Caco-2 (cell line): ENCODE results near the gene SFXN3. TPM values are rescaled to one million over a fixed set of nuclear protein-coding genes. Genes with fewer than 3 reads are reported as not detected.

ENCODE experiments used
- BruUV-seq: library from RNA; stranded (reverse); fragments of 400-500 nt; replicated peaks from 2 replicates; lab custom pipeline; 2021; lab: Mats Ljungman, UMichigan
- CTCF ChIA-PET: fragments of 300-600 bp; sonication (Branson Sonifier 250); formaldehyde crosslinking; loops from one replicate; lab custom pipeline; 2022; ENCODE audit warnings: antibody characterized with exemption; lab: Charles Lee
- POLR2A ChIA-PET: fragments of 300-600 bp; sonication (Branson Sonifier 250); formaldehyde crosslinking; loops from one replicate; lab custom pipeline; 2022; ENCODE audit warnings: antibody characterized with exemption; lab: Charles Lee
- DNase-seq, 2 experiments: peaks; one replicate each; pipeline versions ENCODE4 v3.0.0 to v3.0.0-alpha.2; 2020 to 2022
- H3K27me3 ChIP-seq: replicated peaks from 2 replicates; pipeline ENCODE4 v1.6.0; 2011; ENCODE audit warnings: low read length; ENCODE audit not compliant: control insufficient read depth, insufficient read depth
- H3K36me3 ChIP-seq: 2 replicates; pipeline ENCODE4 v1.5.1; 2011; ENCODE audit warnings: low read length; ENCODE audit not compliant: control insufficient read depth, insufficient read depth
- H3K4me1 ChIP-seq: fragments of 250-450 bp; sonication (Bioruptor Pico); 2 replicates; pipeline ENCODE4 v1.5.1; 2020; ENCODE audit warnings: mild to moderate bottlenecking
- H3K4me3 ChIP-seq: 2 replicates; pipeline ENCODE4 v1.5.1; 2011; ENCODE audit warnings: low read depth, mild to moderate bottlenecking, control low read depth, low read length
- H3K9me3 ChIP-seq: fragments of 250-450 bp; sonication (Bioruptor Pico); 2 replicates; pipeline ENCODE4 v1.5.1; 2020; ENCODE audit warnings: mild to moderate bottlenecking, moderate library complexity
- H3K27ac Mint-ChIP-seq: one replicate; pipeline ENCODE4 v1.8.0; 2022; ENCODE audit warnings: mixed read lengths; ENCODE audit not compliant: unreplicated experiment
- H3K27me3 Mint-ChIP-seq: one replicate; pipeline ENCODE4 v1.8.0; 2022; ENCODE audit warnings: mixed read lengths; ENCODE audit not compliant: insufficient read depth, unreplicated experiment
- H3K36me3 Mint-ChIP-seq: one replicate; pipeline ENCODE4 v1.8.0; 2022; ENCODE audit warnings: mild to moderate bottlenecking, mixed read lengths; ENCODE audit not compliant: insufficient read depth, unreplicated experiment
- H3K4me1 Mint-ChIP-seq: one replicate; pipeline ENCODE4 v1.8.0; 2022; ENCODE audit warnings: low read depth, mixed read lengths; ENCODE audit not compliant: unreplicated experiment
- H3K4me3 Mint-ChIP-seq: one replicate; pipeline ENCODE4 v1.8.0; 2022; ENCODE audit warnings: mild to moderate bottlenecking, moderate library complexity, mixed read lengths; ENCODE audit not compliant: unreplicated experiment
- H3K9me3 Mint-ChIP-seq: one replicate; pipeline ENCODE4 v1.8.0; 2022; ENCODE audit warnings: mixed read lengths; ENCODE audit not compliant: unreplicated experiment
- CTCF ChIP-seq, 2 experiments: fragments of 200-600 bp in 1 of 2; IDR thresholded peaks; 1 replicate in 1 of 2; 2 replicates in 1 of 2; pipeline versions ENCODE4 v1.5.1 to v1.8.0; 2011 to 2022; ENCODE audit warnings: antibody characterized with exemption in 1 of 2, control low read depth in 1 of 2, inconsistent platforms in 1 of 2, low read depth in 1 of 2, low read length in 1 of 2, mild to moderate bottlenecking in 1 of 2, moderate library complexity in 1 of 2; ENCODE audit not compliant: insufficient read depth in 1 of 2, severe bottlenecking in 1 of 2, unreplicated experiment in 1 of 2
- intact Hi-C: fragments of 100-400 bp; cut with micrococcal nuclease; formaldehyde crosslinking; loops from one replicate; pipeline ENCODE4 v1.10.0; 2022; ENCODE audit not compliant: unreplicated experiment
- total RNA-seq: library from RNA; stranded (reverse); gene quantifications from 2 replicates; pipeline ENCODE4 v1.2.3, GENCODE V29; 2022

The SFXN3 gene
- total RNA-seq, 1 experiment from 2014 or later = 23.4 TPM

GRCh38 chr10:101038484-101038883, 7.5 kb downstream of the SFXN3 start:
- Histone ChIP-seq H3K27me3 (no peaks in the 10 kb centered on the region), H3K36me3 (no peaks in the 10 kb centered on the region), H3K4me1 (peaks cover 37% of the 10 kb centered on the region), H3K9me3 (no peaks in the 10 kb centered on the region), H3K4me3 (no peak overlapping the region)
- DNase-seq = no peak
- ChIA-PET POLR2A (no interaction called here), CTCF (interaction anchor here (2.0 kb wide), 1 partner anchor 104 kb away, joined by 5 read pairs; no protein-coding TSS in a partner anchor)
- Mint-ChIP-seq H3K9me3 (no peaks in the 10 kb centered on the region), H3K4me1 (peaks cover 14% of the 10 kb centered on the region), H3K27ac (no peak overlapping the region), H3K36me3 (no peaks in the 10 kb centered on the region), H3K27me3 (no peaks in the 10 kb centered on the region), H3K4me3 (no peak overlapping the region)
- no TSS peak for BruUV-seq
- intact Hi-C loops = no loop called here
- TF ChIP-seq CTCF (IDR thresholded peaks at IDR 0.05; ENCODE audit: insufficient read depth in 1 of 2, low read depth in 1 of 2, low read length in 1 of 2, severe bottlenecking in 1 of 2, unreplicated experiment in 1 of 2) = no peak

- CTCF ChIA-PET = interaction anchor here (1.4 to 1.6 kb wide), 2 partner anchors 42 to 102 kb away, joined by 4 to 10 read pairs; no protein-coding TSS in a partner anchor
- intact Hi-C loops = loop anchor here (2.0 kb wide), 1 partner anchor 21 kb away; no protein-coding TSS in a partner anchor
Observed at GRCh38 chr10:101040061-101040460, 9.0 kb downstream of the SFXN3 start.

DNA sequence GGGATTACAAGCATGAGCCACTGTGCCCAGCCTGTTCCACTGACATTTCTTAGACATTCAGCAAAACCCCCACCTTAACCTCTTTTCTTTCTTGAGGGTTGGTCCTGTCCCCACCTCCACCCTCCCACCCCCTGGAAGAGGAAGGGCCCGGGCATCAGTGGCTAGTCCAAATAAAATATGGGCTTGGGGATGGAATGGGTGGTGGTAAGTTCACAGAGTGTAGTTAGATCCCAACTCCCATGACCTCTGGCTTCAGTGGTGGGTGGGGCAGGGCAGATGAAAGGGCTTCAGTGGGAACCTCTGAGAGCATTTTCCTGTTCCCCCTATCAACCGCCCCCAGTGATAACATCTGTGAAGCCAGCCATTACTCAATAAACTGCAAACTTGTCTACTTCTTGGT, 9.8 kb downstream of the SFXN3 start:
- no peak for TF ChIP-seq CTCF (IDR thresholded peaks at IDR 0.05; ENCODE audit: insufficient read depth in 1 of 2, low read depth in 1 of 2, low read length in 1 of 2, severe bottlenecking in 1 of 2, unreplicated experiment in 1 of 2)
- CTCF ChIA-PET = interaction anchor here (0.6 to 3.1 kb wide), 15 partner anchors 10 to 314 kb away, joined by 3 to 43 read pairs (median 10); partner anchors contain the start of genes PDZD7 and SFXN3
- Mint-ChIP-seq H3K36me3 (no peaks in the 10 kb centered on the region), H3K9me3 (no peaks in the 10 kb centered on the region), H3K4me3 (no peak overlapping the region), H3K27ac (no peak overlapping the region), H3K27me3 (no peaks in the 10 kb centered on the region), H3K4me1 (peaks cover 14% of the 10 kb centered on the region)
- no peak overlapping the region for H3K4me3 ChIP-seq
- no TSS peak for BruUV-seq
- H3K27me3 ChIP-seq = no peaks in the 10 kb centered on the region
- H3K9me3 ChIP-seq = no peaks in the 10 kb centered on the region
- POLR2A ChIA-PET = interaction anchor here (1.0 to 1.3 kb wide), 2 partner anchors 9 to 25 kb away, joined by 3 to 12 read pairs; no protein-coding TSS in a partner anchor
- DNase-seq = no peak
- intact Hi-C loops = loop anchor here (1.0 to 2.0 kb wide), 6 partner anchors 9 to 101 kb away; no protein-coding TSS in a partner anchor
- peaks cover 24% of the 10 kb centered on the region for H3K4me1 ChIP-seq
- no peaks in the 10 kb centered on the region for H3K36me3 ChIP-seq

More at GRCh38 chr10:101040061-101040460, 9.0 kb downstream of the SFXN3 start:
- BruUV-seq = no TSS peak
- H3K27ac Mint-ChIP-seq = no peak overlapping the region
- peaks cover 28% of the 10 kb centered on the region for H3K4me1 ChIP-seq
- H3K27me3 ChIP-seq = no peaks in the 10 kb centered on the region
- no peak for DNase-seq
- POLR2A ChIA-PET = no interaction called here
- no peaks in the 10 kb centered on the region for H3K27me3 Mint-ChIP-seq
- no peaks in the 10 kb centered on the region for H3K9me3 ChIP-seq
- peaks cover 14% of the 10 kb centered on the region for H3K4me1 Mint-ChIP-seq
- no peaks in the 10 kb centered on the region for H3K9me3 Mint-ChIP-seq
- no peak for TF ChIP-seq CTCF (IDR thresholded peaks at IDR 0.05; ENCODE audit: insufficient read depth in 1 of 2, low read depth in 1 of 2, low read length in 1 of 2, severe bottlenecking in 1 of 2, unreplicated experiment in 1 of 2)
- H3K36me3 ChIP-seq = no peaks in the 10 kb centered on the region
- no peak overlapping the region for H3K4me3 Mint-ChIP-seq
- no peak overlapping the region for H3K4me3 ChIP-seq
- H3K36me3 Mint-ChIP-seq = no peaks in the 10 kb centered on the region
